Vagina (tissue), 2 donors: ENCODE results near the gene RGS6.

Source experiments
- CTCF ChIP-seq, 3 experiments: fragments of 450-650 bp in 2 of 3; fragments of 200-600 bp in 1 of 3; sonication (generic) in 1 of 3; IDR thresholded peaks; one replicate each; pipeline ENCODE4 v1.5.1; 2017 to 2019; ENCODE audit warnings: antibody characterized with exemption in 3 of 3, mild to moderate bottlenecking in 2 of 3, moderate library complexity in 2 of 3
- POLR2A ChIP-seq, 2 donors: fragments of 450-650 bp; IDR thresholded peaks; one replicate each; pipeline ENCODE4 v1.6.1; 2017; ENCODE audit warnings: antibody characterized with exemption in 2 of 2, mild to moderate bottlenecking in 2 of 2, moderate library complexity in 2 of 2

GRCh38 chr14:72026536-72026935 is 94.3 kb downstream of the RGS6 start:
- TF ChIP-seq CTCF (IDR thresholded peaks at IDR 0.05) (no peak), POLR2A (IDR thresholded peaks at IDR 0.05) (no peak)
